Measurements from ENCODE around the gene ASTN1.

Gene ASTN1

GRCh38 chr1:177146499-177146898 lies 18.0 kb downstream of the ASTN1 start:
- H3K27ac Mint-ChIP-seq: no peak overlapping the region
- H3K27me3 Mint-ChIP-seq (ENCODE audit: low read depth, poor library complexity): no peaks in the 10 kb centered on the region

GRCh38 chr1:177145106-177146070 lies 19.1 kb downstream of the ASTN1 start:
- peak overlapping the region; percentile 29 for H3K27ac Mint-ChIP-seq
- no peak for DNase-seq
- no peak for TF ChIP-seq CTCF (IDR thresholded peaks at IDR 0.05)
- H3K4me3 Mint-ChIP-seq: no peak overlapping the region
- H3K36me3 Mint-ChIP-seq (ENCODE audit: low read depth): no peaks in the 10 kb centered on the region
- H3K9me3 Mint-ChIP-seq: no peaks in the 10 kb centered on the region
- no peaks in the 10 kb centered on the region for H3K27me3 Mint-ChIP-seq (ENCODE audit: low read depth, poor library complexity)
- H3K4me1 Mint-ChIP-seq: peaks cover 38% of the 10 kb centered on the region

More at GRCh38 chr1:177146499-177146898, 18.0 kb downstream of the ASTN1 start:
- Mint-ChIP-seq H3K36me3 (ENCODE audit: low read depth) (no peaks in the 10 kb centered on the region), H3K9me3 (no peaks in the 10 kb centered on the region), H3K4me3 (no peak overlapping the region), H3K4me1 (peaks cover 34% of the 10 kb centered on the region)
- no peak for TF ChIP-seq CTCF (IDR thresholded peaks at IDR 0.05)
- no peak for DNase-seq

DNA sequence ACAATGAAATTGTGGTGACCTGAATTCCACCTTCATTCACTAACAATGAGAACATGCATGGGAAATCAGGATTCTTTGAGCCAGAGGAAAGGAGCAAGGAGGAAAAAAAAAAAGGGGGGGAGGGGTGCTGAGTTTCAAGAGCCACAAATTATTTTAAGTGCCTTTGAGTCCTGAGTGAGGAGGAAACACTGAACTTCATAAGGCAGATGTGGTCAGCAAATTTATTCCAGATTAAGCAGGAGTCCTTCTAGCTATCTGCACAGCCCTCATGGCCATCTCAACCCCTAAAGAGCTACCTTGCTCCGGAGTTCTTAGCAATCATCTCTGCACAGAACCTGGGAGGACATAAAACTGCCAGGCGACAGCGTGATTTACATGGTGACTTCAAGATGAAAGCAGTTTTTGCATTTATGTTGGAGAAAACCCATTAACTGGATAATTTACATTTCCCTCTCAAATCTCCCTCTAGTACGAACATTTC lies 21.7 kb downstream of the ASTN1 start:
- H3K9me3 Mint-ChIP-seq: no peaks in the 10 kb centered on the region
- no peak overlapping the region for H3K4me3 Mint-ChIP-seq
- peaks cover 45% of the 10 kb centered on the region for H3K4me1 Mint-ChIP-seq
- H3K27me3 Mint-ChIP-seq (ENCODE audit: low read depth, poor library complexity): peaks cover 4% of the 10 kb centered on the region
- no peak overlapping the region for H3K27ac Mint-ChIP-seq
- DNase-seq: peak; percentile 43
- no peak for TF ChIP-seq CTCF (IDR thresholded peaks at IDR 0.05)
- H3K36me3 Mint-ChIP-seq (ENCODE audit: low read depth): no peaks in the 10 kb centered on the region

- no peaks in the 10 kb centered on the region for H3K36me3 Mint-ChIP-seq (ENCODE audit: low read depth)
- H3K4me1 Mint-ChIP-seq: peaks cover 45% of the 10 kb centered on the region
These were observed 22.5 kb downstream of the ASTN1 start for GRCh38 chr1:177142010-177142409.

DNA sequence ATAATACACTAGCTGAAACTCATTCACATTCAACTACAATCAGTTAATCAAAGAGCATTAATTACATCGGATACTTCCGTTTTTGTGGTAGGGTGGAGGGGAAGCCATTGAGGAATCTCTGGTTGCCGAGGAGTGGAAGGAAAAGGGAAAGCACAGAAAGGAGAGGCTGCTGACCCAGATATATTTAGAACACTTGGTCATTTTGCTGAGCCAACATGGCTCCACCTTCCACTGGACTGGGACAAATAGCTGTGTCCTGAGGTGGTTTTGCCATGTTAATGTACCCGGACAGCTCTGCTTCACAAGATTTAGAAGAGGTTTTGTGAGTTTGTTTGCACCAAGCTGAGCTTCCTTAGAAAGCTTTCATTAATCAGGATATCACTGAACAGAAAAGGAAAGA lies 26.2 kb downstream of the ASTN1 start:
- Mint-ChIP-seq H3K27me3 (ENCODE audit: low read depth, poor library complexity) (peaks cover 18% of the 10 kb centered on the region), H3K4me1 (peaks cover 29% of the 10 kb centered on the region), H3K9me3 (no peaks in the 10 kb centered on the region), H3K36me3 (ENCODE audit: low read depth) (no peaks in the 10 kb centered on the region), H3K27ac (no peak overlapping the region), H3K4me3 (no peak overlapping the region)
- DNase-seq: no peak
- TF ChIP-seq CTCF (IDR thresholded peaks at IDR 0.05): no peak

More at GRCh38 chr1:177142010-177142409, 22.5 kb downstream of the ASTN1 start:
- no peak for DNase-seq
- Mint-ChIP-seq H3K4me3 (no peak overlapping the region), H3K27ac (no peak overlapping the region), H3K27me3 (ENCODE audit: low read depth, poor library complexity) (peaks cover 4% of the 10 kb centered on the region), H3K9me3 (no peaks in the 10 kb centered on the region)
- TF ChIP-seq CTCF (IDR thresholded peaks at IDR 0.05): no peak

Measured in nephron progenitor cell (in vitro differentiated cells).